ENCODE results near the gene MIER1. TPM values are rescaled to one million over a fixed set of nuclear protein-coding genes. Genes with fewer than 3 reads are reported as not detected.

Gene MIER1
- total RNA-seq, 1 donor from 2014 or later, result 43.5 TPM

- Histone ChIP-seq H3K27ac (no peak overlapping the region), H3K9ac (no peak overlapping the region)
- no peaks in the 10 kb centered on the region for H3K4me1 Mint-ChIP-seq
Observed at GRCh38 chr1:67020304-67020703, 95.5 kb downstream of the MIER1 start.

GRCh38 chr1:67020765-67021164, 96.0 kb downstream of the MIER1 start:
- Histone ChIP-seq H4K20me1 (ENCODE audit: low read depth) (no peaks in the 10 kb centered on the region), H3K4me3 (no peak overlapping the region), H3K4me2 (no peak overlapping the region), H2AFZ (replicated peaks) (no peak overlapping the region), H3F3A (ENCODE audit: low read depth) (peaks cover 17% of the 10 kb centered on the region), H3K79me2 (ENCODE audit: low read depth) (no peaks in the 10 kb centered on the region), H3K4me1 (peaks cover 28% of the 10 kb centered on the region), H3K9ac (no peak overlapping the region), H3K9me3 (ENCODE audit: low read depth) (no peaks in the 10 kb centered on the region), H3K27me3 (no peaks in the 10 kb centered on the region), H3K36me3 (no peaks in the 10 kb centered on the region), H3K27ac (no peak overlapping the region)
- H3K27me3 Mint-ChIP-seq (ENCODE audit: insufficient read depth, low read depth), result peaks cover 2% of the 10 kb centered on the region
- TF ChIP-seq EZH2 (IDR thresholded peaks at IDR 0.05), result no peak
- TF ChIP-seq CTCF (IDR thresholded peaks at IDR 0.05), result no peak
- no peak for TF ChIP-seq EZH2phosphoT487 (IDR thresholded peaks at IDR 0.05)
- H3K9me3 Mint-ChIP-seq, result no peaks in the 10 kb centered on the region
- H3K27ac Mint-ChIP-seq, result no peak overlapping the region
- no peak overlapping the region for H3K4me3 Mint-ChIP-seq
- H3K4me1 Mint-ChIP-seq, result no peaks in the 10 kb centered on the region
- peaks cover 32% of the 10 kb centered on the region for H3K36me3 Mint-ChIP-seq
- DNase-seq (ENCODE audit: low spot score), result no peak

More at GRCh38 chr1:67020304-67020703, 95.5 kb downstream of the MIER1 start:
- DNase-seq (ENCODE audit: low spot score), result no peak
- TF ChIP-seq EZH2phosphoT487 (IDR thresholded peaks at IDR 0.05) (no peak), EZH2 (IDR thresholded peaks at IDR 0.05) (no peak), CTCF (IDR thresholded peaks at IDR 0.05) (no peak)
- Histone ChIP-seq H3F3A (ENCODE audit: low read depth) (peaks cover 17% of the 10 kb centered on the region), H3K36me3 (no peaks in the 10 kb centered on the region), H3K27me3 (no peaks in the 10 kb centered on the region), H3K4me2 (no peak overlapping the region), H3K79me2 (ENCODE audit: low read depth) (no peaks in the 10 kb centered on the region), H4K20me1 (ENCODE audit: low read depth) (no peaks in the 10 kb centered on the region), H3K9me3 (ENCODE audit: low read depth) (no peaks in the 10 kb centered on the region), H3K4me3 (no peak overlapping the region), H3K4me1 (peaks cover 28% of the 10 kb centered on the region), H2AFZ (replicated peaks) (no peak overlapping the region)
- Mint-ChIP-seq H3K4me3 (no peak overlapping the region), H3K27ac (no peak overlapping the region), H3K36me3 (peaks cover 32% of the 10 kb centered on the region), H3K9me3 (no peaks in the 10 kb centered on the region), H3K27me3 (ENCODE audit: insufficient read depth, low read depth) (peaks cover 2% of the 10 kb centered on the region)

GRCh38 chr1:67029472-67029871, 104.7 kb downstream of the MIER1 start:
- Histone ChIP-seq H3K36me3 (no peaks in the 10 kb centered on the region), H3K4me1 (peaks cover 6% of the 10 kb centered on the region), H3F3A (ENCODE audit: low read depth) (no peaks in the 10 kb centered on the region), H3K4me3 (no peak overlapping the region), H3K9ac (no peak overlapping the region), H3K9me3 (ENCODE audit: low read depth) (peaks cover 6% of the 10 kb centered on the region), H4K20me1 (ENCODE audit: low read depth) (no peaks in the 10 kb centered on the region), H3K27ac (no peak overlapping the region), H3K27me3 (no peaks in the 10 kb centered on the region), H3K79me2 (ENCODE audit: low read depth) (no peaks in the 10 kb centered on the region), H3K4me2 (no peak overlapping the region), H2AFZ (replicated peaks) (no peak overlapping the region)
- Mint-ChIP-seq H3K4me3 (no peak overlapping the region), H3K27me3 (ENCODE audit: insufficient read depth, low read depth) (peaks cover 3% of the 10 kb centered on the region), H3K27ac (no peak overlapping the region), H3K9me3 (peaks cover 9% of the 10 kb centered on the region), H3K4me1 (no peaks in the 10 kb centered on the region), H3K36me3 (peaks cover 31% of the 10 kb centered on the region)
- TF ChIP-seq CTCF (IDR thresholded peaks at IDR 0.05) (no peak), EZH2phosphoT487 (IDR thresholded peaks at IDR 0.05) (no peak), EZH2 (IDR thresholded peaks at IDR 0.05) (no peak)
- no peak for DNase-seq (ENCODE audit: low spot score)

All from neural progenitor cell (in vitro differentiated cells).